NCI-H128 (cell line): ENCODE results near the gene FUT8.

Experiments
- DNase-seq: peaks from one replicate; lab custom pipeline; 2025; ENCODE audit not compliant: unreplicated experiment; lab: John Stamatoyannopoulos, UW

FUT8 gene

DNA sequence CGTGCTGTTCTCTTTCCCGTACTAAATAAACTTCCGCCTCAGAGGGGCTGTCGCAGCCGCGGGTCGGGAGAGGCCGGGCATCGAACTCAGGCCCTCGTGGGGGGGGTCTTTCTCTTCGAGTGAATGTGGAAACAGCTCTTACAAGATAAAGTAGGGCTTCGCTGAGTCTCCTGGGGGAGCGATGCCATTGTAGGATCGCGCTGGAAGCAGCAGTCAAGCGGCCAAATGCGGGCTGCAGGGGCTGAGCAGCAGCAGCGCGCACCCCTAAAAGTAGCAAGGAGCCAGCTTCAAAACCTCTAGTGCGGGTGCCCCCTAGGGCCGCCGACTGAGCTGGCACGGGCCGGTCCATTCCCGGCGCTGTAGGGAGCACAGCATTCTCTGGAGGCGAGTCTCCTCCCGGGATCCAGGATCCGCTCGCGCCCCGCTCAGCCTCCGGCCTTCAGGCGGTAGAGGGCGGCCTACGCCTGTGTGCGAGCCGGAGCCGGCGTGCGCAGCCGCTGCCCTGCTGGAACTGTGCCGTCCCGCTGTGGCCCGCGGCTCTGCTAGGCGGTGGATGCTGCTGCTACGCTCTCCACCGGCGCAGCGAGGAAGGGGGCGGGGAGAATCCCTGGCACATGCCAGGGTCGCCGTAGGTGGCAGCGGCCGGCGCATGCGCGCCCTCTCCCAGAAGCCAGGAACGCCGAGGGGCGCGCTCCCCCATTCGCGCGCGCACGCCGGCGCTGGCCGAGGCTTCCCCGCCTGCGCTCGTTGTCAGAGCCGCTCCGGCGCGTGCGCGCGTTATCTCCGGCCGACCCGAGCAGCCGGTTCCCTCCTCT, at the start of gene FUT8:
Gene FUT8 (plus strand): TSS at position 699 of the 815 bp plus-strand sequence. CDS start 148,834 bp downstream, outside the sequence.
- DNase-seq: peak; percentile 95

- no peak for DNase-seq
These were observed 45.5 kb upstream of the FUT8 start for GRCh38 chr14:65366802-65367565.

- no peak for DNase-seq
These were observed 43.0 kb upstream of the FUT8 start for GRCh38 chr14:65369560-65369959.

GRCh38 chr14:65370801-65371248, 41.7 kb upstream of the FUT8 start:
- no peak for DNase-seq

DNA sequence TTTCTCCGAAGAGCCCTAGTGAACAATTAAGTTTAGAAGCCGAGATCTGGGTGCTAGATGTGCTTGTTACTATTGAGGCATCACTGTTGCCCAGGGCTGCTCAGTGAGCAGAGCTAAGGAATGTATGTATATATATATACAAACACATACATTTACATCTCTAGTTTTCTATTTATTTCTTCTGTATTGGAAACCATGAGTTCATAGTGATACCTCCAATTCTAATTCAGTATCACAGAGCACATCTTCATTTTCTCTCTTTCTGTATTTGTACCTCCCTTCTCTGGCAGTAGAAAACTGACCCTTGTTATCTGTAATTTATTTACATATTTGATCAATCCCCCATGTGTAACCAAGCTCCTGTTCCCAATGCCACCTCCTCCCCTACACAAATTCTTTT, 40.7 kb upstream of the FUT8 start:
- no peak for DNase-seq

DNA sequence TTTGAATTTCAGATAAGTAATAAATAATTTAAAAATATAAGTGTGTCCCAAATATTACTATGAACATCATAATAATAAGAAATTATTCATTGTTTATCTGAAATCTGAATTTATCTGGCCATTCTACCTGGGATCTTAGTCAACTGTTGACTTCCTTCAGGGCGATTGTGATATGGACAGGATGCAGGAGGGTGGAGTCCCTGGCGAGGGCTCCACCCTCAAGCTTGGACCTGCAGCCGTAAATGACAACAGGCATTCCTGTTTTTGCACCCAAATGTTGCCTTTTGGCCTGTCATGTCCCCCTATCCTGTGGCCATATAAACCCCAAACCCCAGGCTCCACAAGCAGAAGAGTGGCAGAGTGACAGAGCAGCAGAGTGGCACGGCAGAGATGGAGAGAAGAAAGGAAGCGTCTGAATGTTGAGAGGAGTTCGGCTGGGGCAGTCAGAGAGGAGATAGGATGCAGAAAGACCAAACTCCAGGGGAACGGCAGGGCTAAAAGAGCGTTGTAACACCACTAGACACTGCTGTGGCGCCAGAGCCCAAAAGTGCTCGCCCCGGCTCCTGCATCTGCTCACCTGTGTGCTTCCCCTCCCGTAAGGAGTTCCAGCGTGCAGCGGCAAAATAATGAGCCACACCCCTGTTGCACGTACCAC, 39.4 kb upstream of the FUT8 start:
- DNase-seq: no peak

GRCh38 chr14:65373671-65374039, 38.9 kb upstream of the FUT8 start:
- no peak for DNase-seq

GRCh38 chr14:65377576-65377975, 35.0 kb upstream of the FUT8 start:
- no peak for DNase-seq

DNA sequence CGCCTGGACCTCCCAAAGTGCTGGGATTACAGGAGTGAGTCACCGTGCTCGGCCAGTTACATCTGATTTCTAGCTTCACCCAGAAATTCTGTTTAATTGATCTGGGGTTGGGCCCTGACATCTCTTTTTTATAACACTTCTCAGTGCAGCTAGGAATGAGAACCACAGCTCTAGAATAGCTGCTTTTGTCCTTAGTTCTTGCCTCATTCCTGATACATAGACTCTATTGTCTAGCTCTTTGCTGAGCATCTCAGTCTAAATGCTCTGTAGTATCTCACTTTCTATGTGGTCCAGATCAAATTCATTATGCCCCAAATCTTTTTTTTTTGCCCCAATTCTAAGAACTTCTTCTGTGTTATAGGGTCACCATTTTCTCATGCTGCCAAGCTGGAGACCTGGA, 29.9 kb upstream of the FUT8 start:
- no peak for DNase-seq

- DNase-seq: no peak
These were observed 25.4 kb upstream of the FUT8 start for GRCh38 chr14:65387171-65387570.

- DNase-seq: no peak
These were observed 24.9 kb upstream of the FUT8 start for GRCh38 chr14:65387628-65388027.

DNA sequence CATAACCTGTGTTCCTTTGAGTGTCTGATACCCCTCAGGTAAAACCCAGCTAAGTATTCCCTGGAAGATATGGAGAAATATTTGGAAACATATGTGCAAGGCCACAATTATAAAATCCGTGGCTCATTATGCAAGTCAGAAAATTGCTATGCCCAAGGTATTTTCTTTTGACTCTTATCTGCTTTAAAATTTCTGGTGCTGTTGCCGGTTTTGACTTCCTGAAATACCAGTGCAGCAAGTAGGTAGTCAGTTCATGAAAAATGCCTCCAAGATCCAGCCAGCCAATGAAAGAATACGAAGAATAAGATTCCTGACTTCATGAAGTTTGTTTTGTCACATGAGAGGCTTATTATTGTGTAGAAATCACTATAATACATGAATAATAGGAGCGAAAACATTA, 20.2 kb upstream of the FUT8 start:
- DNase-seq: no peak

GRCh38 chr14:65396082-65396910, 16.2 kb upstream of the FUT8 start:
- no peak for DNase-seq

DNA sequence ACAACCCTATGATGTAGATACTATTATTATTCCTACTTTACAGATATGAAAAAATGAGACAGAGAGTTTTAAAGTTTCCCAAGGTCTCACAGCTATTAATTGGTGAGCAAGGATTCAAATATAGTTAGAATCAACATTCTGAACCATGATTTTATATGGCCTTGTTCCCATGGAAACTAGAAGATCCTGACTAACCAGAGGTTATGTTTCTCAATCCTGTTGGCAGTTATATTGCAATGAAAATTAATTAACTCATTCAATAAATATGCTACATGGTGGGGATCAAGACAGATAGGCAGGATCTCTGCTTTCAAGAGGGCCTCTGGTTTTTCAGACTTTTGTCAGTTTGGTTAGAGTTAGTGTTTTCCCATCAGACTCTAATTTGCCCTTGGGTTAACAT, 9.3 kb upstream of the FUT8 start:
- DNase-seq: no peak

DNA sequence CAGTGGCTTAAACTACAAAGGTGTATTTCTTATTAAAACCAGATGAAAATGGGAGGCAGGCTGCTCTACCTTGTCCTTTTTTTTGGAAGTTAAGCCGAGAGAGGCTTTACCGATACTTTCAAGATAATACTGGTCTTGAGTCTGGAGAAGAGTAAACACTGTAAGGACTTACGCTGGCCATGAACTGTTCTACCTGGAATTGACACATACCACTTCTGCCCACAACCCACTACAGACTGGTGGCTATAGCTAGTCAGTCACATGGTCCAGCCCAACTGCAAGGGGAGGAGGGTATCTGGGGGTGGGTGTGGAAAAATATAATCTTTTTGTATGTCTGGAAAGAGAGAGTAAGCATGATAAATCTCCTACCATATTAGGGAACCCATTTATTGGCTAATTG, 4.4 kb upstream of the FUT8 start:
- no peak for DNase-seq

DNA sequence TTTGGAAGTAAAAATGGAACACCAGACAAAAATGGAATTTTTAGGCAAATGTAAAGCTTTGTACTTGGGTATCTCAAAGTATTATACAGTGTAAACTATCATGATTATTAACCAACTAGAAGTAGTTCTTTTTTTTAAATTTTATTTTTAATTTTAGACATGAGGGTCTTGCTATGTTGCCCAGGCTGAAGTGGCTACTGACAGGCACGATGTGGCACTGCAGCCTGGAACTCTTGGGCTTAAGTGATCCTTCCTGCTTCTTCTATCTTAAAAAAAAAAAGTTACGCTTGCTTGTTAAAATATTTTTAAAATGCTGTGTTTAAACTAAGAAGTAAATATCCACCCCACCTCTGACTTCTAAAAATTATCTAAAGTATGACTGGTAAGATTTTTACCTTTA, 1.9 kb upstream of the FUT8 start:
- DNase-seq: no peak

- peak; percentile 38 for DNase-seq
These were observed 886 bp upstream of the FUT8 start for GRCh38 chr14:65411656-65412031.

DNA sequence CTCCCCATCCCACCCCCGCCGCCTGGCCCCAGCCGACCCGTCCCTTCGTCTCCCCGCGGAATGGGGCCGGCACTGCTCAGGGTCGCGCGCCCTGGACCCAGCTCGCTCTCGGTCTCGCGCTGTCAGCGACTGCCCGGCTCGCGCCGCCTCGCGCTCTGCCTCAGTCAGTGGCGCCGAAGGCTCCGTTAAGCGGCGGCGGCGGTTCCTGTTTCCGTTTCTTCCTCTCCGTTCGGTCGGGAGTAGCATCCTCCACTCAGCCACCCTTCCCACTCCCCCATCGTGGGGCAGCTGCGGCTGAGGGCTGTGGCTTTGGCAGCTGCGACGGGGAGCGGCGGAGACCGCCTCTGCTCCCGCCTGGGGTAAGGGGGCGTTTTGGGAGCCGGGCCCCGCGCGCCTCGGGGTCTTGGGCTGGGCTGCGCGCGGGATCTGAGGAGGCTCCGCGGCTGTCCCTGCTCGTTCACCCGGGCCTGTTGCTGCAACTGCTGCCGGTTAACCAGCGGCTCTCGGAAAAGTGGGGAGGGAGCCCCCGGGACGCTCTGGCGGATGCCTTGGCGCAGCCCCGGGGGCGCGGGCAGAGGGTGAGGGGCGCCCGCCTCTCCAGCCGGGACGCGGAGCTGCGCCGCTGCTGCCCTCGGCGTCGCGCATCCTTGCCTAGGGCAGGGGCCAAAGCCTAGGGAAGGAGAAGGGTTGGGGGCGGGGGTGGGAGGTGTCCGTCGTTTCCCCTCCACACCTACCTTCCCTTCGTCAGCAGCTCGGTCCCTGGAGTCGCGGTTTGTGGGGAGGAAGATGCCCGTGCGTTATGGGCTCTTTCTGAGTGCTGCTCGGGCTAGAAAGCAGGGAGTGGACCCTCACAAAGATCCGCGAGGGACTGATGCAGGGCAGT, 567 bp downstream of the FUT8 start:
- no peak for DNase-seq

- no peak for DNase-seq
These were observed 1.2 kb downstream of the FUT8 start for GRCh38 chr14:65413739-65414045.

DNA sequence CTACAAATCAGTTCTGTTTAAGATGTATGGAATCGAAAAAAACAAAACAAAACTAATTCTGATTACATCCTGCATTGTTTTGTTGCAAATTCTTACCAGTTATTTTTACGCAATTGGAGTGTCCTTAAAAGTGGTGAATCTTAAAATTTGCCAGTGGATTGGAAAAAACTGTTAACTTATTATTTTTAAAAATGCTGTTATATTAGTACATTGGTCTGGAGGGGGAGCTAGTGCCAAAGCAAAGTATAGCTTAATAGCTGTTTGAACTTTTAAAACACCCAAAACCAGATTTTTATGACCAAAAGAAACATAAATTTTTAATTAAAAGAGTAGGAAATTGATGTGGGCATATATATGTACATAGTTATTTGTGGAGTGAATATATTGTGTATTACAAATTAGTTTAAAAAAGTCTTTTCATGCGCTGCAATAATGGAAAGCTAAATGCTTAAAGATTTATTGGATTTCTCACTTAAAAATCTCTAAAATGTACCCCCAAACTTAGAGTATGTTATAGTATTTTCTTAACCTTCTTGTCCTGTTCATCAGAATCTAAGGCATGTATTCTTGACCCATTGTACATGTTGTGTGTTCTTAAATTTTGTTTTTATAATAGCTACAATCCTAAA, 2.5 kb downstream of the FUT8 start:
- no peak for DNase-seq
